Measurements from ENCODE around the gene STRN4. TPM values are rescaled to one million over a fixed set of nuclear protein-coding genes. Genes with fewer than 3 reads are reported as not detected.
"Not testable (repeated sequence)": the region's sequence is repeated elsewhere in the genome, so short reads cannot be mapped to it uniquely, and the experiment has no call there.

The STRN4 gene
- total RNA-seq, 2 donors from 2014 or later: 51.4 to 55.5 TPM

DNA sequence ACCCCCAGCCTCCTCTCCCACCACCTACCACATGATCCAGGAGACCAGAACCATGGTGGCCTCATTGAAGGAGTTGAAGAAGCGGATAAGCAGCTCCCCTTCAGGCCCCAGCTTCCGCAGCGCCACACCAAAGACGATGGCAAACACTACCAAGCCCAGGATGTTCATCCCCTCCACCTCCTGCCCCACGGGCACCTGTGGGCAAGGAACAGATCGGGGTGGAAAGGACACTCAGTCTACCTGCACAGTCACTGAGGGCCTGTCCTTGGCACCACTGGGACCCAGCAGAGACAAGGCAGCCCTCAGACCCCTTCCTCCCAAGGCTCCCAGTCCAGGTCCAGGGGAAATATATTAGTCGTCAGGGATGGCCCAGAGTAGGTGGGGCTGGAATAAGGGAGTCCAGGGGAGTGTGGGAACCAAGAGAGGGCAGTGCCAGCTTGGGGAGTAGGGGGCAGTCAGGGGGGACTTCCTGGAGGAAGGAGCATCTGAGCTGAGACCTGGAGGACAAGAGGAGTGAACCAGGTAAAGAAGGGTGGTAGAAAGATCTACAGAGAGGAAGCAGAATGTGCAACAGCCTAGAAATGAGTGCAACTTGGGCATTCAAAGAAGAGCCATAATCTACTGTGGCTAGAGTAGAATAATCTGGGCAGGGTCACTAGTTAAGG, 36.2 kb upstream of the STRN4 start:
- intact Hi-C loops (cut with DNase I): no loop called here
- Histone ChIP-seq H3K27me3 (no peaks in the 10 kb centered on the region), H3K4me1 (peaks cover 42% of the 10 kb centered on the region), H3K36me3 (replicated peaks in 1 of 2; ENCODE audit: insufficient read depth in 1 of 2, low read depth in 2 of 2) (no peaks in the 10 kb centered on the region), H3K4me3 (no peak overlapping the region), H3K27ac (peak overlapping the region in 1 of 4 donors; percentile 25), H3K9me3 (no peaks in the 10 kb centered on the region)
- DNase-seq: no peak
- no peak for TF ChIP-seq POLR2A (IDR thresholded peaks at IDR 0.05)
- no peak for TF ChIP-seq CTCF (IDR thresholded peaks at IDR 0.05)
- ATAC-seq: no peak
- WGBS, 2 donors: 70 to 84% methylated on average over 1 to 7 of the region's 7 CpGs

GRCh38 chr19:46777956-46778645, 31.9 kb upstream of the STRN4 start:
- H3K27me3 ChIP-seq; H3K36me3 ChIP-seq (replicated peaks in 1 of 2; ENCODE audit: insufficient read depth in 1 of 2, low read depth in 2 of 2); H3K27ac ChIP-seq; DNase-seq; intact Hi-C loops (cut with DNase I); H3K4me1 ChIP-seq; H3K9me3 ChIP-seq; H3K4me3 ChIP-seq; ATAC-seq: not testable (repeated sequence)
- 82 to 94% methylated on average over 12 of the region's 12 CpGs for WGBS, 2 donors

DNA sequence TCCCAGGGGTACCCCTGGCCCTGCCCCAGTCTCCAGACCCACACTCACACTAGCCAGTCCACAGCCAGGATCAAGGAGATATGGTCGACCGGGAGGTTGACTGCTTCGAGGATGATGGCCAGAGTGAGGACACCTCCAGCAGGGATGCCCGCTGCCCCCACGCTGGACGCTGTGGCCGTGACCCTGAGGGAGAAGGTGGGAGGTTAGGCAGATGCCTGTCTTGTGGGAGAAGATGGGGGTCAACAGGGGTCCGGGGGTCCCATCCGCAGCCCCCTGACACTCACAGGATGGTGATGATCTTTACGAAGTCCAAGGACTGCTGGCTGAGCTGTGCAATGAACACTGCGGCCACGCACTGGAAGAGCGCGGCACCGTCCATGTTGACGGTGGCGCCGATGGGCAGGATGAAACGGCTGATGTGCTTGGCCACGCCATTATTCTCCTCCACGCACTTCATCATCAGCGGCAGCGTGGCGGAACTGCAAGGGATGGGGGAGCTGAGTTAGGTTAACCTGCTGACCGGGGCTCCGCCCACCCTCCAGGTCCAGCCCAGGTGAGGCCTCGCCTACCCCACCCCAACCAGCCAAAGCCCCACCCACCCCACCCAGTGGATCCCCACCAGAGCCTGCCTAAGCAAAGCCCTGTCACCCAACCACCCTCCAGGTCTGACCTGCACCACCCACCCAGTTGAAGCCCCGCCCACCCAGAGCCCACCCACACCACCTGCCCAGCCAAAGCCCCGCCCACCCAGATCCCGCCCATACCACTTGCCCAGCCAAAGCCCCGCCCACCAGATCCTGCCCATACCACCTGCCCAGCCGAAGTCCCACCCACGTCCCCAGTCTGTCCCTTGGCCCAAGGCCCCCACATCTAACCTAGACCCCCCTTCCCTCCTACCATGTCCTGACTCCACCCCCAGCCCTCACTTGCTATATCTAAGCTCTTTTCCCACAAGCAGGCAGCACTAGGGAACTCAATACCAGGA, 31.0 kb upstream of the STRN4 start:
- intact Hi-C loops (cut with DNase I): no loop called here
- no peaks in the 10 kb centered on the region for H3K27me3 ChIP-seq
- DNase-seq: no peak
- TF ChIP-seq POLR2A (IDR thresholded peaks at IDR 0.05) (no peak), CTCF (IDR thresholded peaks at IDR 0.05) (no peak)
- peak; percentile 30 for ATAC-seq
- no peak overlapping the region for H3K27ac ChIP-seq
- H3K36me3 ChIP-seq (replicated peaks in 1 of 2; ENCODE audit: insufficient read depth in 1 of 2, low read depth in 2 of 2): peaks cover 0 to 4% of the 10 kb centered on the region in 2 donors
- H3K9me3 ChIP-seq: no peaks in the 10 kb centered on the region
- H3K4me3 ChIP-seq: no peak overlapping the region
- 90 to 94% methylated on average over 29 of the region's 33 CpGs for WGBS, 2 donors
- H3K4me1 ChIP-seq: no peaks in the 10 kb centered on the region

- Histone ChIP-seq H3K9me3 (no peaks in the 10 kb centered on the region), H3K4me3 (no peak overlapping the region), H3K27me3 (no peaks in the 10 kb centered on the region), H3K27ac (no peak overlapping the region), H3K36me3 (replicated peaks in 1 of 2; ENCODE audit: insufficient read depth in 1 of 2, low read depth in 2 of 2) (peaks cover 0 to 4% of the 10 kb centered on the region in 2 donors), H3K4me1 (peaks cover 6% of the 10 kb centered on the region)
- DNase-seq (no peak), ATAC-seq (no peak)
- WGBS, 2 donors: 86 to 91% methylated on average over 11 of the region's 11 CpGs
- intact Hi-C loops (cut with DNase I): no loop called here
- no peak for TF ChIP-seq CTCF (IDR thresholded peaks at IDR 0.05)
- TF ChIP-seq POLR2A (IDR thresholded peaks at IDR 0.05): no peak
These were observed 29.5 kb upstream of the STRN4 start for GRCh38 chr19:46775642-46776258.
